Esophagus muscularis mucosa (tissue), 4 donors: ENCODE data around the gene GABPB1. TPM values are rescaled to one million over a fixed set of nuclear protein-coding genes. Genes with fewer than 3 reads are reported as not detected.

Experiments used
- DNase-seq: peaks from one replicate; pipeline ENCODE4 v3.0.0-alpha.2; 2017; ENCODE audit errors: extremely low spot score
- H3K27ac ChIP-seq, 4 donors: fragments of 200-600 bp; sonication (generic); replicated peaks in 1 of 4; 1 replicate in 3 of 4; 2 replicates in 1 of 4; pipeline ENCODE4 v1.5.1; 2016 to 2019; ENCODE audit warnings: mild to moderate bottlenecking in 1 of 4
- H3K27me3 ChIP-seq, 4 donors: fragments of 200-600 bp; sonication (generic); one replicate each; pipeline versions ENCODE4 v1.5.1 to v1.6.0; 2016 to 2019
- H3K36me3 ChIP-seq, 4 donors: fragments of 200-600 bp; sonication (generic); one replicate each; pipeline ENCODE4 v1.5.1; 2016 to 2019
- H3K4me1 ChIP-seq, 4 donors: fragments of 200-600 bp; sonication (generic); one replicate each; pipeline ENCODE4 v1.5.1; 2016 to 2019
- H3K4me3 ChIP-seq, 4 donors: fragments of 200-600 bp; sonication (generic); 1 replicate in 2 of 4; 2 replicates in 2 of 4; pipeline ENCODE4 v1.5.1; 2016 to 2019; ENCODE audit warnings: mild to moderate bottlenecking in 4 of 4, moderate library complexity in 1 of 4
- H3K9me3 ChIP-seq, 4 donors: fragments of 200-600 bp; sonication (generic); 1 replicate in 3 of 4; 2 replicates in 1 of 4; pipeline ENCODE4 v1.5.1; 2016 to 2019
- CTCF ChIP-seq, 3 experiments: fragments of 200-600 bp in 2 of 3; fragments of 450-650 bp in 1 of 3; sonication (generic) in 2 of 3; IDR thresholded peaks; one replicate each; pipeline ENCODE4 v1.5.1; 2017 to 2019; ENCODE audit warnings: antibody characterized with exemption in 3 of 3, mild to moderate bottlenecking in 2 of 3, moderate library complexity in 1 of 3
- EP300 ChIP-seq: sonication (generic); formaldehyde crosslinking; IDR thresholded peaks from one replicate; pipeline ENCODE4 v1.6.1; 2017; ENCODE audit warnings: antibody characterized with exemption
- POLR2A ChIP-seq: fragments of 450-650 bp; IDR thresholded peaks from one replicate; pipeline ENCODE4 v1.6.1; 2017; ENCODE audit warnings: antibody characterized with exemption, moderate library complexity, mild to moderate bottlenecking, low read depth
- POLR2AphosphoS5 ChIP-seq, 2 donors: sonication (generic); formaldehyde crosslinking; IDR thresholded peaks; one replicate each; pipeline ENCODE4 v1.6.1; 2017; ENCODE audit warnings: antibody characterized with exemption in 2 of 2
- WGBS: methylation state at CpG from one replicate; pipeline ENCODE4 v1.1.5; 2018; 5-methylcytosine and 5-hydroxymethylcytosine counted together
- intact Hi-C: fragments of 100-400 bp; cut with DNase I; formaldehyde crosslinking; loops from one replicate; pipeline ENCODE4 v1.15.1; 2023
- small RNA-seq, 3 donors: library from RNA; depleted of rRNA; stranded (forward); fragments of <200 nt; gene quantifications; one replicate each; pipeline ENCODE3, GENCODE V24; 2016
- total RNA-seq, 4 donors: library from RNA; depleted of rRNA; stranded (reverse); fragments of >200 nt; gene quantifications; one replicate each; pipeline versions ENCODE4 v1.1.0 to v1.2.1, GENCODE V29; 2016

Gene GABPB1
- total RNA-seq, 4 donors from 2014 or later = 13.2 to 23.5 (median 15.4) TPM

DNA sequence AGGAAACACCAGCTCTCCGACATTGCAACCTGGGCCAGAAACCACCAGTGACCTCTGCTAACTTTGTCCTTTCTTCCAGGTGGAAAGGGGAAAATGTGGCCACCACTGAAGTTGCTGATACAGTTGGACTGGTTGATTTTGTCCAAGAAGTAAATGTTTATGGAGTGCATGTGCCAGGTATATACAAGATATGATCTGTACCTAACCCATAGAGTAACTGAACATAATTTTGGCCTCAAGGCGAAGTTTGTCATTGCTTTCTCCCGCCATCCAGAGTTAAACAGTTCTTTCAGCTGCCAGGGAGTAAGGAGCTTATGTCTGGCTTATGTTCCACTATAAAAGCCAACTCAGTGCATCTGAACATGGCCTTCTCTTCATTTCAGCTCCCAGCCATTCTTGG is 126.1 kb downstream of the GABPB1 start:
- TF ChIP-seq CTCF (IDR thresholded peaks at IDR 0.05) = no peak
- TF ChIP-seq POLR2AphosphoS5 (IDR thresholded peaks at IDR 0.05) = no peak
- no peak for TF ChIP-seq POLR2A
- no peak for TF ChIP-seq EP300
- H3K4me3 ChIP-seq = no peak overlapping the region
- no peak overlapping the region for H3K27ac ChIP-seq
- 89% methylated on average over 3 of the region's 3 CpGs for WGBS
- H3K27me3 ChIP-seq = no peaks in the 10 kb centered on the region
- no peaks in the 10 kb centered on the region for H3K36me3 ChIP-seq
- DNase-seq = peak; percentile 64
- H3K4me1 ChIP-seq = no peaks in the 10 kb centered on the region
- no peaks in the 10 kb centered on the region for H3K9me3 ChIP-seq
- intact Hi-C loops = no loop called here

GRCh38 chr15:50227076-50227475 is 127.9 kb downstream of the GABPB1 start:
- no peak for TF ChIP-seq CTCF (IDR thresholded peaks at IDR 0.05)
- no peak for TF ChIP-seq POLR2AphosphoS5 (IDR thresholded peaks at IDR 0.05)
- H3K4me1 ChIP-seq = no peaks in the 10 kb centered on the region
- 81% methylated on average over 5 of the region's 5 CpGs for WGBS
- intact Hi-C loops = no loop called here
- no peaks in the 10 kb centered on the region for H3K27me3 ChIP-seq
- H3K27ac ChIP-seq = no peak overlapping the region
- no peak for DNase-seq
- no peak overlapping the region for H3K4me3 ChIP-seq
- no peaks in the 10 kb centered on the region for H3K9me3 ChIP-seq
- H3K36me3 ChIP-seq = no peaks in the 10 kb centered on the region

DNA sequence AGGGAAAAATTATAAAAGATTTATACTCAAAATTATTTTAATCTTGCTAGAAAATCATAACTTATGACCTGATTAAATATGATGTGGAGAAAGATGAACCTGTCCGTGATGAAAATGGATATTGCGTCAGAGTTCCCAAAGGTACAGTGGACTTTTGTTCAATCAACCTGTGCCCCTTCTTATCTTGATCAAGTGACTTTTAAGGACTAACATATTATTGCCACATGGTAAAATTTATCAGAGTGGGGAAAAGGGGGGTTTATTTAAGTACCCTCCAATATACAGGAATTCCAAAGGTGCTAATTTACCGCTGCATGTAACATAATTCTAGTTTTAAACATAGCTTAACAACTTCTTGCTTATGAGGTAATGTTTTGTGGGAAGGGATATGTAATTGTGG is 129.1 kb downstream of the GABPB1 start:
- 97% methylated on average over 3 of the region's 3 CpGs for WGBS
- H3K4me1 ChIP-seq = no peaks in the 10 kb centered on the region
- no peaks in the 10 kb centered on the region for H3K36me3 ChIP-seq
- intact Hi-C loops = no loop called here
- H3K4me3 ChIP-seq = no peak overlapping the region
- H3K9me3 ChIP-seq = no peaks in the 10 kb centered on the region
- no peak for TF ChIP-seq EP300
- no peak for TF ChIP-seq CTCF (IDR thresholded peaks at IDR 0.05)
- no peak for TF ChIP-seq POLR2AphosphoS5 (IDR thresholded peaks at IDR 0.05)
- TF ChIP-seq POLR2A = no peak
- H3K27me3 ChIP-seq = no peaks in the 10 kb centered on the region
- H3K27ac ChIP-seq = no peak overlapping the region
- DNase-seq = no peak

Small RNAs within 50 kb of the gene (small RNA-seq; reads per million reads assigned to genes)
- 0 reads per million in 3 donors for gene RNU6-94P

Other genes starting within 250 kb of the GABPB1 start
- gene ATP8B4, start 236.0 kb downstream of the GABPB1 start, total RNA-seq = 1 to 10 TPM; 2.7 to 6.3 (median 3.7) TPM
- gene SLC27A2, start 173.0 kb downstream of the GABPB1 start, total RNA-seq = 1 to 10 TPM in 1 of 4 donors, under 1 TPM in 1, not detected in 2; 0.42 to 1.8 TPM
- 1 to 10 TPM in 3 of 4 donors, under 1 TPM in 1; 0.39 to 7.0 (median 3.5) TPM for gene HDC, start 89.5 kb downstream of the GABPB1 start, total RNA-seq
- gene USP8, start 69.2 kb upstream of the GABPB1 start, total RNA-seq = 10 to 100 TPM; 38.2 to 44.6 (median 41.8) TPM
- not detected for gene USP50, start 191.5 kb upstream of the GABPB1 start, total RNA-seq